GM19372 (cell line): Measurements from ENCODE around the gene RAB22A.

ENCODE experiments used
- ATAC-seq: cut with Tn5 transposase; IDR thresholded peaks from one replicate; pipeline ENCODE4 v1.9.1; 2021; ENCODE audit warnings: mild to moderate bottlenecking, low read depth, moderate library complexity; ENCODE audit not compliant: unreplicated experiment

RAB22A gene

GRCh38 chr20:58300321-58300720 is 9.2 kb upstream of the RAB22A start:
- ATAC-seq, result no peak

- no peak for ATAC-seq
Measured at GRCh38 chr20:58303547-58303946, 6.0 kb upstream of the RAB22A start.

- ATAC-seq, result no peak
Measured at GRCh38 chr20:58305061-58305460, 4.5 kb upstream of the RAB22A start.

- peak; percentile 26 for ATAC-seq
Measured at GRCh38 chr20:58306421-58307261, 2.9 kb upstream of the RAB22A start.

- ATAC-seq, result no peak
Measured at GRCh38 chr20:58307270-58307669, 2.2 kb upstream of the RAB22A start.

- ATAC-seq, result no peak
Measured at GRCh38 chr20:58308290-58308679, 1.2 kb upstream of the RAB22A start.

GRCh38 chr20:58308680-58309527 is 611 bp upstream of the RAB22A start:
- ATAC-seq, result peak; percentile 57

GRCh38 chr20:58310291-58310782 is 822 bp downstream of the RAB22A start:
- no peak for ATAC-seq

- ATAC-seq, result no peak
Measured at GRCh38 chr20:58312836-58313235, 3.3 kb downstream of the RAB22A start.

GRCh38 chr20:58313396-58313795 is 3.9 kb downstream of the RAB22A start:
- no peak for ATAC-seq

- ATAC-seq, result no peak
Measured at GRCh38 chr20:58321205-58321604, 11.7 kb downstream of the RAB22A start.

GRCh38 chr20:58322083-58322482 is 12.6 kb downstream of the RAB22A start:
- no peak for ATAC-seq

- ATAC-seq, result no peak
Measured at GRCh38 chr20:58325912-58326311, 16.4 kb downstream of the RAB22A start.

GRCh38 chr20:58327211-58327610 is 17.7 kb downstream of the RAB22A start:
- ATAC-seq, result no peak

GRCh38 chr20:58328836-58329235 is 19.3 kb downstream of the RAB22A start:
- no peak for ATAC-seq

- no peak for ATAC-seq
Measured at GRCh38 chr20:58329711-58330110, 20.2 kb downstream of the RAB22A start.

GRCh38 chr20:58330249-58330648 is 20.7 kb downstream of the RAB22A start:
- no peak for ATAC-seq

- ATAC-seq, result no peak
Measured at GRCh38 chr20:58330687-58331086, 21.2 kb downstream of the RAB22A start.

- no peak for ATAC-seq
Measured at GRCh38 chr20:58331961-58332551, 22.5 kb downstream of the RAB22A start.

- no peak for ATAC-seq
Measured at GRCh38 chr20:58339741-58340140, 30.2 kb downstream of the RAB22A start.

- no peak for ATAC-seq
Measured at GRCh38 chr20:58340151-58340550, 30.6 kb downstream of the RAB22A start.
